ENCODE results near the gene FAM204A.

FAM204A gene

GRCh38 chr10:118332236-118332635 lies 9.9 kb downstream of the FAM204A start:
- DNase-seq (ENCODE audit: low read depth in 2 of 3, low spot score in 2 of 3), result no peak

GRCh38 chr10:118330295-118331076 lies 11.6 kb downstream of the FAM204A start:
- DNase-seq (ENCODE audit: low read depth in 2 of 3, low spot score in 2 of 3), result no peak

DNA sequence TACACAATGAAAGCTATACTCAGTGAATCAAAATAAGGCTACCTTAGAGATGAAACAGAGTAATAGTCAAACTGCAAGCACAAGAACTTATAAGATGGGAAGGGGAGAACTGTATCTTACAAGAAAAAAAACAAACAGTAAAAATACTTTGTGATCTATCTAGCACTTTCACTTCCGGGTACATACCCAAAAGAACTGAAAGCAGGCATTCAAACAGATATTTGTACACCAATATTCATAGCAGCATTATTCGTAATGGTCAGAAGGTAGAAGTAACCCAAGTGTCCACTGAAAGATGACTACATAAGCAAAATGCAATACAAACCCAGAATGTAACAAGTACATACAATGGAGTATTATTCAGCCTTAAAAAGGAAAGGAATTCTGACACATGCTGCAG lies 18.0 kb downstream of the FAM204A start:
- DNase-seq (ENCODE audit: low read depth in 2 of 3, low spot score in 2 of 3), result no peak

GRCh38 chr10:118321724-118322575 lies 20.2 kb downstream of the FAM204A start:
- no peak for DNase-seq (ENCODE audit: low read depth in 2 of 3, low spot score in 2 of 3)

GRCh38 chr10:118315629-118316028 lies 26.5 kb downstream of the FAM204A start:
- DNase-seq (ENCODE audit: low read depth in 2 of 3, low spot score in 2 of 3), result no peak

DNA sequence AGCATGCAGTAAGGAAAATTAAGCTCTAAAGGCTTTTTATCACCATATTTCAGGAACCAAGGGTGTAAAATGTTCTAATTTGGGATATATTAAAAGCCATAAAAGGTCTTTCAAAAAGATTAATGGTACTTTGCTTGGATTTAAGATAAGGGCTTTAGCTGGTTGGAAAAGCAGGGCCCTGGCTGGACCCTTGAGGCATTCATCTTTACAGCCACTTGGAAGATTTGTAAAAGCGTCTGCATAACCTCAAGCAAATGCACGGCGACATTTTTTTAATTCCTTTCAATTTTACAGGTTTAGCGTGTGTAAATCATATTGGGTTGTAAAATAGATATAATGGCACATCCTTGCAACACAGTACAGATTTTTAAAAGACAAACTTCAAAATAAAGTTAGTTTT lies 27.2 kb downstream of the FAM204A start:
- no peak for DNase-seq (ENCODE audit: low read depth in 2 of 3, low spot score in 2 of 3)

- DNase-seq (ENCODE audit: low read depth in 2 of 3, low spot score in 2 of 3), result no peak
Observed at GRCh38 chr10:118311505-118311904, 30.6 kb downstream of the FAM204A start.

DNA sequence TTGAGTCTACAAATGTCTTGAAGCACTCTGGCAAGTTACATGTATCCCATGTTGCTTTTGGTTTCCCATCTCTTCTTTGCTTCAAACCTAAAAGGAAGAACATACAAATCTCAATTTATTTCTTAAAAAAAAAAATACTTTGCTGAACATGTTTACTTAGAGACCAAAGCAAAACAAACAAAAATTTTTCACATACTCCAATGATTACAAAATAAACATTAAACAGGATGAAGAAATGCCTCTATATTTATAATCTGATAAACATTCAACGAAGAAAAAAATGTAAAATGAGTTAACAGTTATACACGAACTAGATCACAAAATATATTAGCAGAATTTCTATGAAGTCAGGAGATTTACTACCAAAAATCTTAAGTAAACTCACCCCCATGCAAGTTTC lies 31.3 kb downstream of the FAM204A start:
- DNase-seq (ENCODE audit: low read depth in 2 of 3, low spot score in 2 of 3), result no peak

- DNase-seq (ENCODE audit: low read depth in 2 of 3, low spot score in 2 of 3), result no peak
Observed at GRCh38 chr10:118309911-118310310, 32.2 kb downstream of the FAM204A start.

DNA sequence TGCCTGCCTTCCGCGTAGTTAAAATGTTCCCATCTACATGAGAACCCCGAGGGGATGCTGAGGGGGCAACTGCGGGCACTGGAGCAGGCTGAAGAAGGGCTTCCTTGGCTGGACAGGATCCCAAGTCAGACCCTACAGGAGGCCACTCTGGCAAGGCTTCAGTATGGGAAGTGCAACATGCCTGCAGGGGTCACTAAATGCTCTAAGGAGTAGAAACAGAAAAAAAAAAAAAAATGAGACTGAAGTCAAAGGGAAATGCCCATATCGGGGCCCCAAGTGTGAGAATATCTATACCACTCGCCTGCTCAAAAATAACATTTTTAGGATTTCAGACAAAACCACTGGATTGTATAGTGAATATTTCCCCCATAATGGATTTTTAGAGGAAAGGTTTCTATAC lies 33.5 kb downstream of the FAM204A start:
- no peak for DNase-seq (ENCODE audit: low read depth in 2 of 3, low spot score in 2 of 3)

GRCh38 chr10:118307859-118308258 lies 34.3 kb downstream of the FAM204A start:
- DNase-seq (ENCODE audit: low read depth in 2 of 3, low spot score in 2 of 3), result no peak

- DNase-seq (ENCODE audit: low read depth in 2 of 3, low spot score in 2 of 3), result no peak
Observed at GRCh38 chr10:118307220-118307619, 34.9 kb downstream of the FAM204A start.

DNA sequence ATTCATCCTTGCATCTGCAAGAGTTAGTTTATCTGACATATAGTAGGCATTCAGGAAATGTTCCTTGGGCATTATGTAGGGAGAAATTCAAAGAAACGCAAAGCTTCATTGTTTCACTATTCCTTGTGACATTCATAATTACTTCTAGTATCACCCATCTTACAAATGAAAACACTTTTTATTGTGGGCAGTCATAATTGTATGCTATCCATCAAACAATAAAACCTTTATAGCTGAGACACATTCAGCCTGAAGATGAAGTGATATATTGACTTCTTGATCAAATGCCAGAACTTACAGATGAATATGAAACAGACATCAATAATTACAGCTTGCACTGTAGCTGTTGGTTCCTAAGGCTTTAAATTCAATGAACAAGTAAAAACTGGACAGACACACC lies 36.4 kb downstream of the FAM204A start:
- no peak for DNase-seq (ENCODE audit: low read depth in 2 of 3, low spot score in 2 of 3)

DNA sequence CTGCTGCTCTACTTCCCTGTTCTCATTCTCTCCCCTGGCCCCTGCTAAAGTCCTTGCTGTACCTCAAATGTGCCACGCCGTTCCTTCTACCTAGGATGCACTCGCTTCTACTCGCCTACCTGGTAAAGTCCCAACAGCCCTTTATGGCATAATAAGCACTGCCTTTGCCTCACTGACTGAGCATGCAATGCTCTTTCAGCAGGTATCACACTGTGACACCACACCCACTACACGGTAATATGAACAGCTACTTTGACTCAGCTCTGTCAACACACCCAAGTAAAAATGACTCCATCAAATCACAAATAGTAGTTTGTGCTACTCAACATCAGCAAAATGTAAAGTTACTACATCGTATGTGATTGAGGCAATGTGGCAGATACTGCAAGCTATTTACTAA lies 37.6 kb downstream of the FAM204A start:
- no peak for DNase-seq (ENCODE audit: low read depth in 2 of 3, low spot score in 2 of 3)

- DNase-seq (ENCODE audit: low read depth in 2 of 3, low spot score in 2 of 3), result no peak
Observed at GRCh38 chr10:118301211-118301610, 40.9 kb downstream of the FAM204A start.

DNA sequence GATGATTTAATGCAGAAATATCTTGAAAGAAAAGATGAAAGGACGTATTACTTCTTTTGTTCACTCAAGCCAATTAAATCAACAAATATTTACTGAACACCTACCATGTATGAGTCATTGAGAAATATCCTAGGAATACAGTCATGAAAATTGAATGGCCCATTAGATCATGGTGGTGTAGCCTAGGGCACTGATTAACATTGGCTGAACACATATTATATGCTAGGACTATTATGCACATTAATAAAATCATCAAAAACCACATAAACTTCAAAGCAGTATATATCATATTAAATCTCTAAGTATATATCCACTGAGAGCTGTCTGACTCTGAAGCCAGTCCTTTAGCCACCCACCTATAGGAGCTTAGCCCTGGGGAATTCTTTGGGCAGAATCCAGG lies 41.8 kb downstream of the FAM204A start:
- no peak for DNase-seq (ENCODE audit: low read depth in 2 of 3, low spot score in 2 of 3)

- no peak for DNase-seq (ENCODE audit: low read depth in 2 of 3, low spot score in 2 of 3)
Observed at GRCh38 chr10:118298787-118299186, 43.3 kb downstream of the FAM204A start.

GRCh38 chr10:118291122-118291521 lies 51.0 kb downstream of the FAM204A start:
- no peak for DNase-seq (ENCODE audit: low read depth in 2 of 3, low spot score in 2 of 3)

- no peak for DNase-seq (ENCODE audit: low read depth in 2 of 3, low spot score in 2 of 3)
Observed at GRCh38 chr10:118290471-118290995, 51.6 kb downstream of the FAM204A start.

DNA sequence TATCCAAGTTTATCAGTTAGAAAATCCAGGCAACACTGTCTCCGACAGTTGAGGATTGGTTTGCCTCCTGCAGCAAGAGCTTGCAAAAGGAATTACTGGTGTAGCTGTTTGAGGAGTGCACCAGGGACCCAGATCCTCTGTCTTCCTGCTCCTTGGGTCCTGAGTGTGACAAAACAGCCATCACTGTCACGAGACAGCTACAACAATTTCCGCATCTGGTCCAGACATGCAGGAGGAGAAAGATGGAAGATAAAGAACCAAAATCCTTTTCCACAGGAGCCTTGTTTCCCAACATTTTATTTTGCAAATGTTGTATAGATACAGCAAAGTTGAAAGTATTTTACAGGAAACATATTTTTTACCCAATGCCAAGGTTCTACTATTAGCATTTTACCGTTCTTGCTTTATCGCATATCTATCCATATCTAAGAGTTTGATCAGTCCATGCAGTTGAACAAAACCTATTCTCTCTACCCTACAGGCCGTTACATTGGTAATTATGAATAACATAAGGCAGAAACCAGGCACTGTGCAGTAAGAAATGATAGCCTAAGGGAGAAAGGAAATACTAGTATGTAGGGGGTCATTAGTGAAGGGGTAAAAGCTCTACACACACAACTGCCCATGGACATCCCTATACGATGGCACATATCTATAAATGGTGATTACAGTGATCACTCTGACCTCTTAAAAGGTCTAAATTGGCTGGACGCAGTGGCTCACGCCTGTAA lies 54.9 kb downstream of the FAM204A start:
- DNase-seq (ENCODE audit: low read depth in 2 of 3, low spot score in 2 of 3), result no peak

GRCh38 chr10:118286051-118286838 lies 55.9 kb downstream of the FAM204A start:
- DNase-seq (ENCODE audit: low read depth in 2 of 3, low spot score in 2 of 3), result no peak
